GM19240 (cell line): ENCODE results near the gene KLHL17.

Experiments
- DNase-seq: peaks from one replicate; pipeline ENCODE4 v3.0.0; 2011; ENCODE audit warnings: low spot score; ENCODE audit not compliant: insufficient read length

Gene KLHL17

GRCh38 chr1:921011-921837 is 39.2 kb upstream of the KLHL17 start:
- no peak for DNase-seq

GRCh38 chr1:923131-923990 is 37.0 kb upstream of the KLHL17 start, which contains the start of gene SAMD11:
SAMD11 (plus strand) TSS chr1:923923; CDS start chr1:924432, 509 bp downstream.
- no peak for DNase-seq

DNA sequence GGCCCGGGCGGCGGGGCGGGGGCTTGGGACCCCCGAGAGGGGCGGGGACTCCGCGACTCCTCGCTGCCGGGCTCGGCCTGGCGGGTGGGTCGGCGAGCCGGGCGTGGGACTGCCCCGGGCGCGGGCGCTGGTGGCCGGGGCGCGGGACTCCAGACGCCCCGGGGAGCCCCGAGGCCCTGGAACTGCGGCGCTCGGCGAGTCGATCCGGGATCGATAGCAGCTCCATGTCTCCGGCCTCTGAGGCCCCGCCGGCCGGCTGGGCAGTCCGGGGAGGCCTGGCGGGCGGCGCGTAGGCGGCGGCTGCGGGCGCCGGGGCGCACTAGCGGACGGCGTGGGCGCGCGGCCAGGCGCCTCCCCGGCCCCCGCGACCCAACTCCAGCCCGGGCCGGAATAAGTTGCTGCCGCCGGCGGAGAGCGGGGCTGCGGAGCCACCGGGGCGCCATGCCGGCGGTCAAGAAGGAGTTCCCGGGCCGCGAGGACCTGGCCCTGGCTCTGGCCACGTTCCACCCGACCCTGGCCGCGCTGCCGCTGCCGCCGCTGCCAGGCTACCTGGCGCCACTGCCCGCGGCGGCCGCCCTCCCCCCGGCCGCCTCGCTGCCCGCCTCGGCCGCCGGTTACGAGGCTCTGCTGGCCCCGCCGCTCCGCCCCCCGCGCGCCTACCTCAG is 36.3 kb upstream of the KLHL17 start:
- DNase-seq: no peak

DNA sequence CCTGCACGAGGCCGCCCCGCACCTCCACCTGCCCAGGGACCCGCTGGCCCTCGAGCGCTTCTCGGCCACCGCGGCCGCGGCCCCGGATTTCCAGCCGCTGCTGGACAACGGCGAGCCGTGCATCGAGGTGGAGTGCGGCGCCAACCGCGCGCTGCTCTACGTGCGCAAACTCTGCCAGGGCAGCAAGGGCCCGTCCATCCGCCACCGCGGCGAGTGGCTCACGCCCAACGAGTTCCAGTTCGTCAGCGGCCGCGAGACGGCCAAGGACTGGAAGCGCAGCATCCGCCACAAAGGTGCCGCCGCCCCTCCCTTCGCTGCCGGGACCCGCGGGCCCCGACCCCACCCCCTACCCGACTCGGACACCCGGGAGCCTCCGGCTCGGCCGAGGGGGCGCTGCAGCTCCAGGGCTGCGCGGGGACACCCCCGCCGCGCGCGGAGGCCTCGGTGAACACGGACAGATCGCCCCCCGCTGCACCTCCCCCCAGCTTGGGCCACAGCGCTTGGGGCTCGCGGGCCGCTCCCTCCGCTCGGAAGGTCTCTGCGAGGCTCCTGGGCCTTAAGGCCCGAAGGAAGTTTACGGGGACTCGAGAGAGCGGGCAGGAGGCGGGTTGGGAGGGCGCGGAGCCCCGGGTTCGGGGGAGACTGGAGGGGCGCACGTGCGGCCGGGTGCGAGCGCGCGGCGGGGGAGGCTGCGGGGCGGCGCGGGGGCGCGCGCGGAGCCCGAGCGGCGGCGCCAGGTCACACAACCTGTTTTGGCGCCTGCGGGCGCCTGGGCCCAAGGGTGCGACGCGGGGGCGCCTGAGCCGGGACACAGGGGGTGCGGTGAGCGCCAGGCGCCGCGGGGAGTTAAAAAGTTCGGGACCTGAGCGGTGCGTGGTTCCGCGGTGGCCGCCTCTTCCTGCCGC is 35.5 kb upstream of the KLHL17 start:
- DNase-seq: no peak

DNA sequence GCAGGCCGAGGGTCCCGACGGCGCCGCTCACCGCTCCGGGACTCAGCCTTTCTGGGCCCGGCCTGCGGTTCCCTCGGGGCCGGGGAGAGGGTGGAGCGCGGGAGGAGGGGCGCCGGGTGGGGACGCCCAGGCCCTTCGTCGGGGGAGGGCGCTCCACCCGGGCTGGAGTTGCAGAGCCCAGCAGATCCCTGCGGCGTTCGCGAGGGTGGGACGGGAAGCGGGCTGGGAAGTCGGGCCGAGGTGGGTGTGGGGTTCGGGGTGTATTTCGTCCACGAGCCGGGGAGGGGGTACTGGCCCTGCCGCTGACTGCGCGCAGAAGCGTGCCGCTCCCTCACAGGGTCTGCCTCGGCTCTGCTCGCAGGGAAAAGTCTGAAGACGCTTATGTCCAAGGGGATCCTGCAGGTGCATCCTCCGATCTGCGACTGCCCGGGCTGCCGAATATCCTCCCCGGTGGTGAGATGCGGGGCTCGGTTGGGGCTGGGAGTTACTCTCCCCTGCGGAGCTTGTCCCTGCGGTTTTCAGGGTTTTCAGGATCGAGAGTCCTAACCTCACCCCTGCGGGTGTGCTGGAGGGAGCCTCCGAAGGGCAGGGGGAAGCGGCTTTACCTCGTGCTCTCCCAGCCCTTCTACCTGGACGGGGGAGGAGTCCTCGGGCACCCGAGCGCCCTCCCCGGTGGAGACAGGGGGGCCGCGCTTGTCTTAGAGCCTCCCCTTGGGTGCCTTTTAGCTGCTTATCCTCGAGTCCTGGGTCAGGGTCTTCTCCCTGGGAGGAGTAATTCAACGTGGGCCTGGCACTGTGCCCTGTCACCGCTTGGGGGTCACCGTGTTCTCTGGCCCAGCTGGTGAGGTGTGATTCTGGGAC is 34.6 kb upstream of the KLHL17 start:
- DNase-seq: no peak

DNA sequence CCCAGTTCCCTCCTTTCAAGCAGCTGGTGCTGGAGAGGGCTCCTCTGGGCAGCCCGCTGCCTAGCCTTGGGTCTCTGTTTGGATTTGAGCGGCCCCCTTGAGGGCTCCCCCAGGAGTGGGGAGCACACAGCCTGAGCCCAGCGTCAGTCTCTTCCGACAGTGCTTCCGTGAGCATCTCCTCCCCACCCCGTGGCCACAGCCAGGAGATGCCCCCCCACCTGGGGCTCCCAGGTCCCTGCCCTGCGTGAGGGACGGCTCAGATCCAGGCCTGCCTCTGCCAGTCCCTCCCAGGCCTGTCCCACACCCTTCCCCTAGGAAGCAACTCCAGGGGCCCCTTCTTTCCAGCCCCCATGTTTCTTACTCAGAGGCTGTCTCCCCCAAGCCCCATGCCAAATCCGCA is 33.1 kb upstream of the KLHL17 start:
- DNase-seq: no peak

DNA sequence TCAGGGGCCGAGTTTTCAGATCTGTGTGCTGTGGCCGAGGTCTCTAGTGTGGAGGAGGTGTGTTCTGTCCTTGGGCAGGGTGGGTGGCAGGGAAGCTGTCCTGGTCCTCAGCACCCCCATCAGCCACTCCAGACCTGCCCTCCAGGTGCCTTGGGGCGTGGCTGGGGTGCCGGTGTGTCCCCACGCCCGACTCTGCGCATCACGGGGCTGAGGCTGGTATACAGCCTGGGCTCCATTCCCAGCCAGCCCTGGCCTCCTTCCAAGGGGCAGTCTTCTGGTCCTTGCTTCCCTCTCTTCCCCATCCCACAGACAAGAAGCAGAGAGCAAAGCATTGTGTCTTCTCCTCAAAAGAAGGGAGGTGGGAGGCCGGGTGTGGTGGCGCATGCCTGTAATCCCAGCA is 32.6 kb upstream of the KLHL17 start:
- no peak for DNase-seq

DNA sequence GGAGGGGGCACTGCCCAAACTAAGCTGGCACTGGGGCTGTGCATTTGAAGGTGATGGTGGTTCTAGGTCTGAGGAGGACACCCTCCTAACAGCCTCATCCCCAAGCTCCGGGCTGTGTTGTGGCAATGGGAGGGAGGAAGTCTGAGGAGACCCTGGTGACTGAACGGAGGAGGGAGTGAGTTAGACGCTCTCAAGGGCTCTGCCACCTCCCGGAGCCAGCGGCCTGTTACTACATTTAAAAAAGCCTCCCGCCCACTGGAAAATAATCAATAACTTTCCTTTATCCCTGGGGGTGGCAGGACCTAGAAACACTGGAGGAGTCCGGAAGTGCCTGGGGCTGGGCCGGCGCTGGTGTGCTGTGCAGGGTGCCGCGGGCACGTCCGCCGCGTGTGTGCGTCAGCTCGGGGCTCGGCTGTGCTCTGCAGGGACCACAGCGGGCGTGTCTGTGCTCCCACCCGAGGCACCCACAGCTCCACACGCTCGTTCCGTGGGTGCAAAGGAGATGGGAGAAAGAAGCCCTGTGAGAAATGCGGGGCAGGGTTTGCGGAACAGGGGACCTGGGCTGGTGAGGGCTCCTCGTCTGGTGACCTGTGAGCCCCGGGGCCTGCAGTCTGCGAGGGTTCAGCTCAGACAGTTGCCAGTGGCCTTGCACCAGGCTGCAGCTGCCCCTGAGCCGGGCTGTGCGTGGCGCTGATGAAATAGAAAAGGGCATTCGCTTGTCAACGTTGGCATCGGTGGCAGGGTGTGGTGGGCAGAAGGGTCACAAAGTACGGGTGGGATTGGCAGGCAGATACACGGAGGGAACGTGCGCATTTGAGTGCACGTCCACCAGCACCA is 31.3 kb upstream of the KLHL17 start:
- no peak for DNase-seq

DNA sequence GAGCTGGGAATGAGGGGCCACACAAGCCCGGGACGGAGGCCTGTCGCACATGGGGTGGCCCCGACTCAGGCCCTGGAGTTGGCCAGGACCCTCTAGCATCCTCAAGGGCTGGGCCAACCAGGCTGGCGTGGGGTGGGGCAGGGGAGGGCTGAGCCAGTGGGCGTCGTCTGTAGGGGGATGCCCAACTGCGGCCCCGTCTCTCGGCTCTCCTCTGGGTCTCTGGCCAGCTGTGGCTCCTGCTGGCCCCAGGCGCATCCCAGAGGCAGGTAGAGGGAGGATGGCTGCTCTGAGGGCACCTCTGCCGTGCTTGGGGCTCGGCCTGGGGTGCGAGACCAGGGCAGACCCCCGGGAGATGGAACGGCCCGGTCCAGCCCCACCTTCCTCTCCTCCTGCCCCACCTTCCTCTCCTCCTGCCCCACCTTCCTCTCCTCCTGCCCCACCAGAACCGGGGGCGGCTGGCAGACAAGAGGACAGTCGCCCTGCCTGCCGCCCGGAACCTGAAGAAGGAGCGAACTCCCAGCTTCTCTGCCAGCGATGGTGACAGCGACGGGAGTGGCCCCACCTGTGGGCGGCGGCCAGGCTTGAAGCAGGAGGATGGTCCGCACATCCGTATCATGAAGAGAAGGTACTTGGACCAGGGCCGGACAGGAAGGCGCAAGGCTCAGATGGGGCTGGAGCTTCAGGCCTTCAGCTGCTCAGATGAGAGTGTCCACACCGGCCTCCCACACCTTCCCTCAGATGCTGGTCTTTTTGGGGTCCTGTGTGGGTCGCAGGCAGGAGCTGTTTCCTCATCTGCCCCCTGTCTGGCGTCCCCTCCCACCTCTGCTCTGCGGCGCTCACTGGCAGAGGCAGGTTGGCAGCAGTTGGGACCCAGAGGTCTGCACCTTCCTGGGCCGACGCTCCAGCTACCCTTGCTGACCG is 30.4 kb upstream of the KLHL17 start:
- DNase-seq: no peak

DNA sequence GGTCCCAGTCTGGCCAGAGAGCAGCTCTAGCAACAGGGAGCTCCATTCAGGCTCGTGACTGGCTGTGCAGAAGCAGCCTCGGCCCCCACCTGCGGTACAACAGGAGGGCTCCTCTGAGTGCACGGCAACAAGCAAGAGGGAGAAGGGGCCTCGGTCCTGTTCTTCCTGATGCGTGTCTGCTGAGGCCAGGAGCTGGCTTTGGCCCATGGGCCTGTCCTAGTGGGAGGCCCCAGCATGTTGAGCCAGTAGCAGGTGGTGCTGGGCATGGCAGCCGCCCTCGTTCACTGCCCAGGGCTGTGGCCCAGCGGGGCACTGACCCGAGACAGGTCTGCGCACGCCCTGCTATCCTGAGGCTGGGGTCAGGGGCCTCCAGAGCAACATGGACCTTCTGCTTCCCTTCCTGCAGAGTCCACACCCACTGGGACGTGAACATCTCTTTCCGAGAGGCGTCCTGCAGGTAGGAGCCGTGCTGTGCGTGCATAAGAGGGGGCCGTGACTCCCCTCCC is 29.7 kb upstream of the KLHL17 start:
- DNase-seq: no peak

DNA sequence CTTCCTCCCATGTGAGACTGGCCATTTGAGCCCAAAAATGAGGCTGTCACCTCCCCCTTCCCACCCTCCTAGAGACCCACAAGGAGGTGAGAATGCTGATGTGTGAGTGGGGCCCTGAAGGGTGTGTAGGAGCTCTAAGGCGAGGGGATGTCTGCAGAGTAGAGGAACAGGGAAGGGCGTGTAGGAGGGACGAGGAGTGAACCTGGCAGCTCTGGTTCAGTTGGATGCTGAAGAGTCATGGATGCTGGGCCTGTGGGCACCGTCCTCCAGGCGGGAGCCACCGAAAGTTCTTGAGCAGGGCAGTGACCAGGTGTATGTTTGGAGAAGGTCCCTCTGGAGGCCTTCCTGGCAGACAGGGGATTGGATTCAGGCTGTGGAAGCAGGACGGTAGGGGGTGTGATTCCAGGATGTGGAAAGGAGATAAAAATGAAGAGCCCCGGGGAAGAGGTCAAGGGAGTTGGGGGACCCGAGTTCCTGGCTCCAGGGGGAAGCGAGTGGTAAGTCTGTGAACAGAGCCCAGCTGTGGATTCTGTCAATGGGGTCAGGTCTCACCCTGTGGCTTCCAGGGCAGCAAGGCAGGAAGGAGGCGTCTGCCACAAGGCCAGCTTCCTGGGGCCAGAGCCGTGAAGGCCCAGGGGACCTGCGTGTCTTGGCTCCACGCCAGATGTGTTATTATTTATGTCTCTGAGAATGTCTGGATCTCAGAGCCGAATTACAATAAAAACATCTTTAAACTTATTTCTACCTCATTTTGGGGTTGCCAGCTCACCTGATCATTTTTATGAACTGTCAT is 28.8 kb upstream of the KLHL17 start:
- no peak for DNase-seq

GRCh38 chr1:932173-932510 is 28.2 kb upstream of the KLHL17 start:
- DNase-seq: no peak

DNA sequence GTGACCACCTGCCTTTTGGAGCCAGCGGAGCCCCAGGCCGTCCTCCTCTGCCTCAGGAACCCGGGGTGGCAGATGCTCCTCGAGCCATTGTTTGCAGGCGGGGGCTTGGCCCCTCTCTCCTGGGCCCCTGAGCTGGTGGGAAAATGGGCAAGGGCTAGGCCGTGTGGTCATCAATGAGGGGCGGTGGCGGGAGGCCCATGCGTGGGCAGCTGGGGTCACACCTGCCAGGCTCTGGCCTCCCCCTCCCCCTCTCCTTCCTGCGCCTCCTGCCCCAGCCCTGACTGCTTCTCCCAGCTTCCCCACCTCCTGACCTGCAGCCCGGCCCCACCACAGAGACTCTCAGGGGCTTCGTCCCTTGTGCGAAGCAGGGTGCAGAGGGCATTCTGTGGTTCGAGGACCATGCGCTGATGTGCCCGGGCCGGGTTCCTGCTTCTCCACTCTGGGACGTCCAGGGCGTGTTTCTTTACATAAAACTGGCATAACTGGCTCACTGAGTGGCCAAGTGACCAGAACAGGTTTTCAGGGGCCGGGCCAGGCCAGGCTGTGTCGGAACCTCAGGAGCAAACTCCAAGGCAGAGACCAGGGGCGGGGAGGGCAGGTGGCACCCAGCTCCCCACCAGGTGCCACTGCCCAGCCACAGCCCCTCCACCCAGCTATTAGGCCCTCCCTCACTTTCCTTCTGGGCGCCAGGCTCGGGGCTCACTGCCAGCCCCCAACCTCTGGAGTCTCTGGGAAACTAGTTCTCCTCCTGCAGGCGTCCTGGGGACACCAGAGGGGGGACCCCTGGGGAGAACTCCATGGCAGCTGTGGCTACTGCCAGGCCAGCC is 27.4 kb upstream of the KLHL17 start:
- DNase-seq: no peak

- no peak for DNase-seq
Measured at GRCh38 chr1:933603-933940, 26.8 kb upstream of the KLHL17 start.

DNA sequence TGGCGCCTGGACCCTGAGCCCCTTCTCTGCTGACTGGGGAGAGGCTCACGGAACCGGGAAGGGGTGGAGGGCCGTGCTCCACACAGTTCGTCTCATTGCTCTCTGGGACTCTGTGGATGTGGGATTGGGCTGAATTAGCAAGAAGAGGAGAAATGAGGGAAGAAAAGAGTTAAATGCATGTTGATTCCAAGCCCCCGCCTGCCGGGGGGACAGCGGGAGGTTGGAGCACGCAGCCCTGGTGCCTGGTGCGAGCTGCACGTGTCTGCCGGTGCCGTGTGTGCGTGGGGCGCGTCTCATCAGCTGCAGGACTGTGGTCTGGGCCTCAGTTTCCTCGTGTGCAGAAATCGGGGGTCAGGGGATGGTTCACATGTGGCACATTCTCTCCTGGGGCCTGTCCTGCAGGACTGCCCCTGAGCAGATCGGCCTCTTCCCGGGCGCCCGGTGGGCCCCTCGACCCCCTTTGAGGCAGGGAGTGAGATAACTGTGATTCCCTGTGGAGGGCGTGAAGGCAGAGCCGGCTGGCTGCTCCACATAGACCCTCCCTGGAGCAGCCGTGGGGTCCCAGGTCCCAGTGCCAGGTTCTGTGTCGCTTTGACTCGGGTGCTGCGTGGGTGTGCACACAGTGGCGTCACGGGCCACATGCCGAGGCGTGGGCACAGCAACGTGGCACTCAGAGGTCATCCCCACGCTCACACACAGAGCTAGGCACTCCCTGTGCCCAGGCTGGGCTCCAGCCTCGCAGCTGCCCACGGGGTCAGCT is 25.2 kb upstream of the KLHL17 start:
- DNase-seq: no peak
